Thoracic aorta (tissue), 2 donors: ENCODE results near the gene HSPB1. TPM values are rescaled to one million over a fixed set of nuclear protein-coding genes. Genes with fewer than 3 reads are reported as not detected.

ENCODE experiments used
- ATAC-seq: fragments of 150-250 bp; one replicate; pipeline ENCODE4 v1.8.0; 2017; ENCODE audit warnings: low read depth; ENCODE audit not compliant: insufficient number of reproducible peaks, low FRiP score
- DNase-seq: peaks from one replicate; pipeline ENCODE4 v3.0.0-alpha.2; 2020; ENCODE audit warnings: low spot score
- H3K27ac ChIP-seq, 2 donors: fragments of 200-600 bp; sonication (generic); 1 replicate in 1 of 2; 2 replicates in 1 of 2; pipeline ENCODE4 v1.5.1; 2016; ENCODE audit warnings: mild to moderate bottlenecking in 2 of 2, moderate library complexity in 2 of 2
- H3K27me3 ChIP-seq: fragments of 200-600 bp; sonication (generic); replicated peaks from 2 replicates; pipeline ENCODE4 v1.6.0; 2016; ENCODE audit warnings: mild to moderate bottlenecking; ENCODE audit not compliant: insufficient read depth
- H3K36me3 ChIP-seq: fragments of 200-600 bp; sonication (generic); one replicate; pipeline ENCODE4 v1.5.1; 2016
- H3K4me1 ChIP-seq, 2 donors: fragments of 200-600 bp; sonication (generic); 1 replicate in 1 of 2; 2 replicates in 1 of 2; pipeline versions ENCODE4 v1.5.1 to v1.6.0; 2016; ENCODE audit warnings: low read depth in 2 of 2, mild to moderate bottlenecking in 1 of 2; ENCODE audit not compliant: control insufficient read depth in 1 of 2
- H3K4me3 ChIP-seq: fragments of 200-600 bp; sonication (generic); 2 replicates; pipeline ENCODE4 v1.5.1; 2016; ENCODE audit warnings: mild to moderate bottlenecking
- H3K9me3 ChIP-seq: fragments of 200-600 bp; sonication (generic); 2 replicates; pipeline ENCODE4 v1.5.1; 2016
- CTCF ChIP-seq: fragments of 200-600 bp; sonication (generic); IDR thresholded peaks from one replicate; pipeline ENCODE4 v1.5.1; 2019; ENCODE audit warnings: antibody characterized with exemption
- total RNA-seq, 2 donors: library from RNA; depleted of rRNA; stranded (reverse); fragments of >200 nt; gene quantifications; one replicate each; pipeline versions ENCODE4 v1.1.0 to v1.2.3, GENCODE V29; 2016

Gene HSPB1
- total RNA-seq, 2 donors from 2014 or later: 1,835 to 2,623 TPM

GRCh38 chr7:76318488-76319353 is 16.2 kb downstream of the HSPB1 start:
- H3K27me3 ChIP-seq: no peaks in the 10 kb centered on the region
- peak overlapping the region; percentile 92 for H3K4me3 ChIP-seq
- DNase-seq (no peak), ATAC-seq (peak; percentile 28)
- no peaks in the 10 kb centered on the region for H3K36me3 ChIP-seq
- peaks cover 17 to 52% of the 10 kb centered on the region in 2 donors for H3K4me1 ChIP-seq
- no peaks in the 10 kb centered on the region for H3K9me3 ChIP-seq
- peak overlapping the region; percentile 96 to 99 for H3K27ac ChIP-seq
- TF ChIP-seq CTCF: peak; percentile 47

GRCh38 chr7:76325092-76325491 is 22.6 kb downstream of the HSPB1 start:
- DNase-seq (no peak), ATAC-seq (no peak)
- no peak for TF ChIP-seq CTCF
- Histone ChIP-seq H3K27ac (peak overlapping the region; percentile 89 to 96), H3K4me3 (no peak overlapping the region), H3K4me1 (peaks cover 24 to 66% of the 10 kb centered on the region in 2 donors), H3K36me3 (peaks cover 17% of the 10 kb centered on the region), H3K27me3 (no peaks in the 10 kb centered on the region), H3K9me3 (no peaks in the 10 kb centered on the region)

GRCh38 chr7:76325811-76326210 is 23.3 kb downstream of the HSPB1 start:
- Histone ChIP-seq H3K27me3 (no peaks in the 10 kb centered on the region), H3K27ac (peak overlapping the region; percentile 89 to 96), H3K4me3 (no peak overlapping the region), H3K4me1 (peaks cover 24 to 72% of the 10 kb centered on the region in 2 donors), H3K36me3 (peaks cover 17% of the 10 kb centered on the region), H3K9me3 (no peaks in the 10 kb centered on the region)
- TF ChIP-seq CTCF: no peak
- DNase-seq: no peak
- ATAC-seq: no peak

- DNase-seq (no peak), ATAC-seq (no peak)
- H3K4me3 ChIP-seq: no peak overlapping the region
- peak overlapping the region; percentile 89 to 96 for H3K27ac ChIP-seq
- peaks cover 17% of the 10 kb centered on the region for H3K36me3 ChIP-seq
- no peaks in the 10 kb centered on the region for H3K9me3 ChIP-seq
- peaks cover 24 to 67% of the 10 kb centered on the region in 2 donors for H3K4me1 ChIP-seq
- no peaks in the 10 kb centered on the region for H3K27me3 ChIP-seq
- TF ChIP-seq CTCF: no peak
Measured at GRCh38 chr7:76326646-76327233, 24.3 kb downstream of the HSPB1 start.

- Histone ChIP-seq H3K36me3 (peaks cover 17% of the 10 kb centered on the region), H3K4me1 (peaks cover 23 to 64% of the 10 kb centered on the region in 2 donors), H3K9me3 (no peaks in the 10 kb centered on the region), H3K4me3 (no peak overlapping the region), H3K27me3 (no peaks in the 10 kb centered on the region), H3K27ac (peak overlapping the region in 1 of 2 donors; percentile 39)
- ATAC-seq: no peak
- no peak for TF ChIP-seq CTCF
- DNase-seq: no peak
Measured at GRCh38 chr7:76327610-76328009, 25.1 kb downstream of the HSPB1 start.
